Tibial artery (tissue), 4 donors: ENCODE measurements around the gene TMPRSS4.
A peak's percentile ranks its signal among the peaks of the same experiment; 100 is the strongest.

Source experiments
- DNase-seq, 2 donors: peaks; one replicate each; pipeline ENCODE4 v3.0.0-alpha.2; 2019
- H3K27ac ChIP-seq, 2 donors: fragments of 200-600 bp; sonication (generic) in 1 of 2; 1 replicate in 1 of 2; 2 replicates in 1 of 2; pipeline ENCODE4 v1.5.1; 2018 to 2019; ENCODE audit warnings: mild to moderate bottlenecking in 1 of 2
- H3K27me3 ChIP-seq, 2 donors: fragments of 200-600 bp; sonication (generic) in 1 of 2; one replicate each; pipeline versions ENCODE4 v1.5.1 to v1.6.0; 2016 to 2019
- H3K36me3 ChIP-seq, 3 donors: fragments of 200-600 bp; sonication (generic) in 2 of 3; one replicate each; pipeline ENCODE4 v1.5.1; 2016 to 2019; ENCODE audit warnings: mild to moderate bottlenecking in 2 of 3
- H3K4me1 ChIP-seq, 4 donors: fragments of 200-600 bp; sonication (generic) in 2 of 4; 1 replicate in 3 of 4; 2 replicates in 1 of 4; pipeline ENCODE4 v1.5.1; 2016 to 2019
- H3K4me3 ChIP-seq, 2 donors: fragments of 200-600 bp; sonication (generic) in 1 of 2; 1 replicate in 1 of 2; 2 replicates in 1 of 2; pipeline ENCODE4 v1.5.1; 2018 to 2019; ENCODE audit warnings: mild to moderate bottlenecking in 2 of 2
- H3K9me3 ChIP-seq, 3 donors: fragments of 200-600 bp; sonication (generic) in 1 of 3; one replicate each; pipeline ENCODE4 v1.5.1; 2016 to 2019
- intact Hi-C: fragments of 100-400 bp; cut with DNase I; formaldehyde crosslinking; loops from one replicate; pipeline ENCODE4 v1.15.0; 2023; ENCODE audit warnings: low total_unique reads
- TF ChIP-seq, protein P1 (sequence below), 2 experiments: fragments of 200-600 bp in 1 of 2; fragments of 450-650 bp in 1 of 2; IDR thresholded peaks; one replicate each; pipeline ENCODE4 v1.5.1; 2017 to 2019; ENCODE audit warnings: antibody characterized with exemption in 2 of 2, mild to moderate bottlenecking in 1 of 2, moderate library complexity in 1 of 2

The TMPRSS4 gene

DNA sequence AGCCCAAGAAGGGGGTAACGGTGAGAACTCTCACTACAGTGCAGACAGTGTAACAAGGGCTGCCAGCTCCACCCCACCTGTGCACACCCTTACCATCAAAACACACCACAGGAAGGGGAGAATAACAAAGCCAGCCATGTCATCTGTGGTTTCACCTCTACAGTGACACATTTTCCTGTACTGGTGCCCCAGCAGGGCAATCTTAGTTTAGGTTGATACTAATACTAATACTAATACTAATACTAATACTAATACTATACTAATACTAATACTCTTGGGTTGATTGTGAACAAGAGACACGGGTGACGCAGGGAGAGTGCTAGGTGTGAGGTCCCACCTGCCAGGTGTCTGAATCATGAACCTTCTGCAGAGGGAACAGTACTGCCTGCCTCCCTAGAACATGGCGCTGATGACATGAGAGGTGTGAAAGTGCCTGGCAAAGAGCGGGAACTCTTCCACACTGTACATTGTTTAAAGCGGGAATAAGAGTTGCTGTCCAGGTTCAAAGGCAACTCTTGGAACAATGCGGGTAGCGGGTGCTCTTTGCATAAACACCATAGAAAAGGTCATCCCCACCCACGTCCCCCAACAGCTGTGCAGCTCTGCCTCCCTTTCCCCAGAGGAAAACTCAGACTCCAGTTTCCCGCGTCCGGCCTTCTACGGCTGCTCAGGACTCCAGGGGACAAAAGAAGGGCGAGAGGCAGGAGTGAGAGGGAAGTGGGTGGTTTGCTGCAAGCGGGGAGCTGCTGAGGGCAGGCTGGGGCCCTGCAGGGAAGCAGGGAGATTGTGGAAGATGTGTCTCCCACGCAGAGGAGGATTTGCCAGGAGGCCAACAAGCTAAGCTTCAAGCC, 25.0 kb upstream of the TMPRSS4 start:
- H3K9me3 ChIP-seq, result no peaks in the 10 kb centered on the region
- DNase-seq, result peak in 1 of 2 donors; percentile 57
- H3K4me3 ChIP-seq, result no peak overlapping the region
- intact Hi-C loops, result loop anchor here (5.0 kb wide), 1 partner anchor 210 kb away; no protein-coding TSS in a partner anchor
- H3K4me1 ChIP-seq, result no peaks in the 10 kb centered on the region
- TF ChIP-seq, protein P1, sequence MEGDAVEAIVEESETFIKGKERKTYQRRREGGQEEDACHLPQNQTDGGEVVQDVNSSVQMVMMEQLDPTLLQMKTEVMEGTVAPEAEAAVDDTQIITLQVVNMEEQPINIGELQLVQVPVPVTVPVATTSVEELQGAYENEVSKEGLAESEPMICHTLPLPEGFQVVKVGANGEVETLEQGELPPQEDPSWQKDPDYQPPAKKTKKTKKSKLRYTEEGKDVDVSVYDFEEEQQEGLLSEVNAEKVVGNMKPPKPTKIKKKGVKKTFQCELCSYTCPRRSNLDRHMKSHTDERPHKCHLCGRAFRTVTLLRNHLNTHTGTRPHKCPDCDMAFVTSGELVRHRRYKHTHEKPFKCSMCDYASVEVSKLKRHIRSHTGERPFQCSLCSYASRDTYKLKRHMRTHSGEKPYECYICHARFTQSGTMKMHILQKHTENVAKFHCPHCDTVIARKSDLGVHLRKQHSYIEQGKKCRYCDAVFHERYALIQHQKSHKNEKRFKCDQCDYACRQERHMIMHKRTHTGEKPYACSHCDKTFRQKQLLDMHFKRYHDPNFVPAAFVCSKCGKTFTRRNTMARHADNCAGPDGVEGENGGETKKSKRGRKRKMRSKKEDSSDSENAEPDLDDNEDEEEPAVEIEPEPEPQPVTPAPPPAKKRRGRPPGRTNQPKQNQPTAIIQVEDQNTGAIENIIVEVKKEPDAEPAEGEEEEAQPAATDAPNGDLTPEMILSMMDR (IDR thresholded peaks at IDR 0.05), result no peak
- H3K36me3 ChIP-seq, result no peaks in the 10 kb centered on the region
- no peak overlapping the region for H3K27ac ChIP-seq
- H3K27me3 ChIP-seq, result no peaks in the 10 kb centered on the region

DNA sequence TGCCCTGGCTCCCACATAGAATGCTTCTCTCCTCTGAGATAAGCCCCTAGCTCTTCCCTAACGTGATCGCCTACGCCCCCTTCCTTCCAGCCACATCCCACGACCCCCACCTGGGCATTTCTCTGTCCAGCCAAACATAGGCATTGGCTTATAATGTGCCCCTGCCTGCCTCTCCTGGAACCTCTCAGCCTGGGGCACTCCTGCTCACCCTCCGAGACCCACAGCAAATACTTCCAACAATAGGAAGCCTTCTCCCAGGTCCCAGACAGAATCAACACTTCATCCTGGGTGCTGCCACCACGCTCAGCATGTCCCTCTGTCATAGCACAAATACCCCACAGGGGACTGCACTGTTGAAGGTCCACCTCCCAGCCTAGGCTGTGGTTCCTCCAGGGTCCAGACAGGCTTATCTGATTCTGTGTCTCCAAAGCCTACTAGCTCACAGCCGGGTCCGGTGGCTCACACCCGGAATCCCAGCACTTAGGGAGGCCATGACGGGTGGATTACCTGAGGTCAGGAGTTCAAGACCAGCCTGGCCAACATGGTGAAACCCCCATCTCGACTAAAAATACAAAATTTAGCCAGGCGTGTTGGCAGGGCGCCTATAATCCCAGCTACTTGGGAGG, 24.2 kb upstream of the TMPRSS4 start:
- intact Hi-C loops, result loop anchor here (5.0 kb wide), 1 partner anchor 210 kb away; no protein-coding TSS in a partner anchor
- no peaks in the 10 kb centered on the region for H3K36me3 ChIP-seq
- no peak overlapping the region for H3K27ac ChIP-seq
- H3K27me3 ChIP-seq, result no peaks in the 10 kb centered on the region
- no peak overlapping the region for H3K4me3 ChIP-seq
- H3K9me3 ChIP-seq, result no peaks in the 10 kb centered on the region
- DNase-seq, result peak in 1 of 2 donors; percentile 51
- TF ChIP-seq, protein P1 (IDR thresholded peaks at IDR 0.05), result no peak
- H3K4me1 ChIP-seq, result no peaks in the 10 kb centered on the region

DNA sequence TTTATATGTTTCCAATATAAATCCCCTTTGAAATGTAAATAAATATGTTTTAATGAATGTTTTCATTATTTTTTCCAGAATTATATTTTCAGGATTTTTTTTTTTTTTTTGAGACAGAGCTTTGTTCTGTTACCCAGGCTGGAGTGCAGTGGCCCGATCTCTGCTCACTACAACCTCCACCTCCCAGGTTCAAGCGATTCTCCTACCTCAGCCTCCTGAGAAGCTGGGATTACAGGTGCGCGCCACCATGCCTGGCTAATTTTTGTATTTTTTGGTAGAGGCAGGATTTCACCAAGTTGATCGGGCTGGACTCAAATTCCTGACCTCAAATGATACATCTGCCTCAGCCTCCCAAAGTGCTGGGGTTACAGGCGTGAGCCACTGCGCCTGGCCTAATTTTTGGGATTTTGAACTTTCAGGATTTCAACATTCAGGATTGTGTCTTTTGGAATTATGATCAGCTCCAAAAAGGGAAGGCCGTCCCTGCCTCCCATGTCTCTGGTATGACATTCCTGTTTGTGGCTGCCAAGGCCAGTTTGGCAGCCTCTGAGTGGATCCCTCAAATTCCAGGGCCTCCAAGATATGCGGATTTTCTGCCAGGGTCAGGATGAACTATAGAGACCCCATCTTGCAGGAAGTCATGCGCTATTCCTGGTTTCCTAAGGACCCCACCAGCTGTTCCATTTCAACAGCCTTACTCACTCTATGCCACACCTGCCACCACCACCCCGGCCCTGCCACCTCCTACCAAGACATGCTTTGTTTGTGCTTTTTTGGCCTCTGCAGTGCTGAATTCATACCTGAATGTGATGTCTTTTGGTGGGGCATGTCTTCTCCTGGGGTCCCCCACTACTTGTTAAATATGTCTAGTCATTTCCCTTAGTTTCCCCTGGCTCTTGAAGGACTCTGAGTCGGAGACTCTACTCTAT, 21.9 kb upstream of the TMPRSS4 start:
- peak in 1 of 2 donors; percentile 42 for DNase-seq
- Histone ChIP-seq H3K4me3 (no peak overlapping the region), H3K9me3 (no peaks in the 10 kb centered on the region), H3K27me3 (no peaks in the 10 kb centered on the region), H3K36me3 (no peaks in the 10 kb centered on the region), H3K27ac (no peak overlapping the region), H3K4me1 (no peaks in the 10 kb centered on the region)
- intact Hi-C loops, result loop anchor here (5.0 kb wide), 1 partner anchor 213 kb away; no protein-coding TSS in a partner anchor
- TF ChIP-seq, protein P1 (IDR thresholded peaks at IDR 0.05), result no peak

DNA sequence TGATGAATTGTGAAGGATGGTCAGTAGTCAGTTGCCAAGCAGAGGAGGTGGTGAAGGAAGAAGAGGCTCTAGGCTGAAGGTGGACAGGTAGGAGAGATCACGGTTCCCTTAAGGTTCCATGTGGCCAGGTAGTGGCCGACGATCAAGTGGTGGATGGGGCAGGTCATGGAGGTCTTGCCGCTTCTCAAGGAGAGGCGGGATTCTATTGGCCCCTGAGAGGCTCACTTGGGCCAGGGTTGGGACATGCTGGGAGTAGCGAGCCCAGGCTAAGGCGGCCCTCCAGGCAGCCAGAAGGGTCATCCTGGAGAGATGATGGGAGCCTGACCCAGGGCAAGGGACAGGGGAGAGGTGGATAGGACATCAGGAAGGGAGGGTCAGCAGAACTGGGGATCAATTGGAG, 20.9 kb upstream of the TMPRSS4 start:
- intact Hi-C loops, result no loop called here
- Histone ChIP-seq H3K27me3 (no peaks in the 10 kb centered on the region), H3K9me3 (no peaks in the 10 kb centered on the region), H3K27ac (no peak overlapping the region), H3K4me1 (no peaks in the 10 kb centered on the region), H3K36me3 (no peaks in the 10 kb centered on the region), H3K4me3 (no peak overlapping the region)
- TF ChIP-seq, protein P1 (IDR thresholded peaks at IDR 0.05), result no peak
- DNase-seq, result no peak

DNA sequence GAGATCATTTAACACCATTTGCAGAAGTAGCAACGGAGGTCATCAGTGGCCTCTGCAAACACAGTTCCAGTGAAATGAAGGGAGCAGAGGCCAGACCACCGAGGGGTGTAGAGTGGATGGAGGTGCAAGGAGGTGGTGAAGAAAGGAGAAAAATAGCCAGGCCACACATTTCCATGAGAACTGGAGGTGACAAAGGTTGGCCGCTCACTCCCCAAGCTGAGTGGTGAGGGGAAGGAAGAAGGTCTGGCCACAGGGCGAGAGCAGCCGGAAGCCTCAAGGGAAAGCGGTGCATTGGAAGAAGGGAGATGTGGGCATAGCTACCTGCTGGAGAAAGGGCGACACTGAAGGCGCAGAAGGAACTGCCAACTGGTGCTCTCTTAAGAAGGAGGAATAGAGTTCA, 20.1 kb upstream of the TMPRSS4 start:
- Histone ChIP-seq H3K36me3 (no peaks in the 10 kb centered on the region), H3K4me1 (no peaks in the 10 kb centered on the region), H3K27me3 (no peaks in the 10 kb centered on the region), H3K9me3 (no peaks in the 10 kb centered on the region), H3K27ac (no peak overlapping the region), H3K4me3 (no peak overlapping the region)
- intact Hi-C loops, result no loop called here
- peak; percentile 7 to 34 for DNase-seq
- TF ChIP-seq, protein P1 (IDR thresholded peaks at IDR 0.05), result no peak
